HepG2 (cell line): ENCODE data around the gene RASA3. TPM values are rescaled to one million over a fixed set of nuclear protein-coding genes. Genes with fewer than 3 reads are reported as not detected.

Experiments used
- ATAC-seq: fragments of 200-7000 bp; cut with Tn5 transposase; 3 replicates; pipeline ENCODE4 v1.9.1; 2020; ENCODE audit warnings: mild to moderate bottlenecking, moderate library complexity
- BruUV-seq: library from RNA; stranded (reverse); fragments of 400-500 nt; replicated peaks from 2 replicates; lab custom pipeline; 2021; lab: Mats Ljungman, UMichigan
- CTCF ChIA-PET: fragments of 300-600 bp; formaldehyde crosslinking; extraction: SDS; loops from one replicate; lab custom pipeline; 2021; ENCODE audit warnings: low total read pairs, inconsistent platforms, low intra/inter-chr PET ratio; lab: Yijun Ruan, JAX
- POLR2A ChIA-PET: fragments of 350-600 bp; sonication (Branson Sonifier 250); formaldehyde crosslinking; loops from one replicate; lab custom pipeline; 2020; ENCODE audit warnings: antibody characterized with exemption, inconsistent platforms; lab: Yijun Ruan, JAX
- DNase-seq: peaks from one replicate; pipeline ENCODE4 v3.0.0-alpha.2; 2015; ENCODE audit warnings: low spot score
- FAIRE-seq: peaks from 3 replicates; lab custom pipeline; 2011; peaks lifted over from hg19 to GRCh38; lab: Jason Lieb, UNC
- H2AFZ ChIP-seq: one replicate; pipeline ENCODE4 v1.6.1; 2011; ENCODE audit warnings: low read length, inconsistent platforms
- H3K27ac ChIP-seq: fragments of 300-600 bp; 3 replicates; pipeline ENCODE4 v1.8.0; 2011; ENCODE audit warnings: mixed run types, mild to moderate bottlenecking, mixed read lengths, low read length, inconsistent platforms; ENCODE audit not compliant: insufficient read depth; ENCODE audit errors: extremely low read length
- H3K27me3 ChIP-seq, 2 experiments: fragments of 200-600 bp in 1 of 2; 2 replicates in 1 of 2; 3 replicates in 1 of 2; pipeline versions ENCODE4 v1.6.0 to v1.8.0; 2011; ENCODE audit warnings: low read length in 2 of 2, mild to moderate bottlenecking in 2 of 2, moderate library complexity in 2 of 2, inconsistent platforms in 1 of 2; ENCODE audit not compliant: insufficient read depth in 2 of 2, control insufficient read depth in 1 of 2
- H3K36me3 ChIP-seq, 2 experiments: fragments of 200-600 bp in 1 of 2; replicated peaks in 1 of 2; 2 replicates in 1 of 2; 3 replicates in 1 of 2; pipeline versions ENCODE4 v1.5.1 to v1.8.0; 2011; ENCODE audit warnings: low read length in 2 of 2, inconsistent platforms in 1 of 2; ENCODE audit not compliant: insufficient read depth in 2 of 2, control insufficient read depth in 1 of 2
- H3K4me1 ChIP-seq: 2 replicates; pipeline ENCODE4 v1.5.1; 2012; ENCODE audit warnings: low read length, inconsistent platforms; ENCODE audit not compliant: insufficient read depth
- H3K4me2 ChIP-seq: 2 replicates; pipeline ENCODE4 v1.6.0; 2011; ENCODE audit warnings: low read depth, low read length, inconsistent platforms
- H3K4me3 ChIP-seq, 3 experiments: fragments of 200-600 bp in 1 of 3; sonication (generic), shearing (Covaris generic) in 1 of 3; replicated peaks in 1 of 3; 2 replicates each; pipeline ENCODE4 v1.5.1; 2011 to 2016; ENCODE audit warnings: low read length in 3 of 3, inconsistent platforms in 2 of 3, low read depth in 2 of 3, mild to moderate bottlenecking in 2 of 3, control low read depth in 1 of 3, mixed read lengths in 1 of 3; ENCODE audit not compliant: insufficient read depth in 1 of 3
- H3K79me2 ChIP-seq: one replicate; pipeline ENCODE4 v1.6.1; 2011; ENCODE audit warnings: low read length, inconsistent platforms; ENCODE audit not compliant: insufficient read depth
- H3K9ac ChIP-seq: 2 replicates; pipeline ENCODE4 v1.6.0; 2011; ENCODE audit warnings: mild to moderate bottlenecking, low read depth, low read length, inconsistent platforms; ENCODE audit not compliant: insufficient read depth
- H3K9me3 ChIP-seq: 2 replicates; pipeline ENCODE4 v1.5.1; 2012; ENCODE audit warnings: mild to moderate bottlenecking, low read length
- H4K20me1 ChIP-seq: 2 replicates; pipeline ENCODE4 v1.6.0; 2011; ENCODE audit warnings: inconsistent platforms, mild to moderate bottlenecking, low read length, moderate library complexity; ENCODE audit not compliant: insufficient read depth
- ARHGAP35 ChIP-seq: sonication (generic); formaldehyde crosslinking; IDR thresholded peaks from 2 replicates; pipeline ENCODE4 v1.9.0; 2022; ENCODE audit warnings: mild to moderate bottlenecking, inconsistent platforms, moderate library complexity, missing genetic modification reagents, borderline replicate concordance
- ARNT2 ChIP-seq: sonication (generic); formaldehyde crosslinking; IDR thresholded peaks from 2 replicates; pipeline ENCODE4 v1.8.0; 2022; ENCODE audit warnings: mild to moderate bottlenecking, low read depth, missing genetic modification reagents, moderate library complexity
- HES4 ChIP-seq: sonication (generic); formaldehyde crosslinking; IDR thresholded peaks from 2 replicates; pipeline ENCODE4 v1.9.0; 2021; ENCODE audit warnings: mild to moderate bottlenecking, missing genetic modification reagents, borderline replicate concordance
- MXD4 ChIP-seq: IDR thresholded peaks from 2 replicates; pipeline ENCODE4 v1.6.1; 2016; ENCODE audit warnings: mild to moderate bottlenecking, missing biosample characterization, missing genetic modification reagents
- RXRB ChIP-seq: IDR thresholded peaks from 2 replicates; pipeline ENCODE4 v1.6.1; 2016; ENCODE audit warnings: borderline replicate concordance, missing genetic modification reagents, missing compliant biosample characterization
- SOX6 ChIP-seq, 2 experiments: fragments of 450-650 bp in 1 of 2; sonication (generic) in 1 of 2; formaldehyde crosslinking in 1 of 2; IDR thresholded peaks; 2 replicates each; pipeline versions ENCODE4 v1.4.0 to v1.6.1; 2017 to 2020; ENCODE audit warnings: antibody characterized with exemption in 1 of 2, mild to moderate bottlenecking in 1 of 2, missing genetic modification reagents in 1 of 2
- SP140L ChIP-seq: sonication (generic); formaldehyde crosslinking; IDR thresholded peaks from 2 replicates; pipeline ENCODE4 v1.4.0; 2020; ENCODE audit warnings: missing genetic modification reagents, borderline replicate concordance
- WGBS: methylation state at CpG from one replicate; pipeline ENCODE4 v1.1.6; 2017; ENCODE audit warnings: low lambda C conversion rate; 5-methylcytosine and 5-hydroxymethylcytosine counted together
- in situ Hi-C: cut with HindIII; loops from 2 replicates; pipeline ENCODE4 v1.10.0; 2017; ENCODE audit warnings: low pct_unique_long_range_greater_than_20kb; ENCODE audit not compliant: extremely low pct_ligation_motif_present
- intact Hi-C: fragments of 100-400 bp; cut with micrococcal nuclease; formaldehyde crosslinking; loops from one replicate; pipeline ENCODE4 v1.10.0; 2022; ENCODE audit not compliant: unreplicated experiment
- polyA plus RNA-seq, 8 experiments: library from polyadenylated mRNA; depleted of rRNA in 3 of 8; stranded (reverse) in 7 of 8; unstranded in 1 of 8; fragments of >200 nt; fragmentation: Illumina TruSeq in 4 of 8; extraction: Trizol in 4 of 8; gene quantifications; 2 replicates each; pipeline versions ENCODE4 v1.2.1 to v1.2.3, GENCODE V29; 2011 to 2016; ENCODE audit warnings: low read depth in 4 of 8, missing spikeins in 1 of 8, mixed read lengths in 1 of 8; ENCODE audit not compliant: insufficient read depth in 1 of 8
- total RNA-seq, 5 experiments: library from RNA; depleted of rRNA; stranded (reverse); fragments of >200 nt; fragmentation: Illumina TruSeq; extraction: Trizol; gene quantifications; 2 replicates each; pipeline ENCODE4 v1.2.3, GENCODE V29; 2016; ENCODE audit warnings: low read depth in 1 of 5
- TF ChIP-seq, protein P1 (sequence below): fragments of 450-650 bp; IDR thresholded peaks from 2 replicates; pipeline ENCODE4 v1.6.1; 2016
- TF ChIP-seq, protein P2 (sequence below): sonication (generic); formaldehyde crosslinking; IDR thresholded peaks from 2 replicates; pipeline ENCODE4 v1.8.1; 2023; ENCODE audit warnings: missing genetic modification reagents, inconsistent platforms, borderline replicate concordance
- TF ChIP-seq, protein P3 (sequence below): IDR thresholded peaks from 2 replicates; pipeline ENCODE4 v1.6.1; 2012; ENCODE audit warnings: inconsistent platforms

Gene RASA3
- total and polyA plus RNA-seq, 2 of the 13 experiments (the other 11 are each of a cell fraction or from before 2014, with no cell fraction given): 0.05 TPM; not detected in 1

DNA sequence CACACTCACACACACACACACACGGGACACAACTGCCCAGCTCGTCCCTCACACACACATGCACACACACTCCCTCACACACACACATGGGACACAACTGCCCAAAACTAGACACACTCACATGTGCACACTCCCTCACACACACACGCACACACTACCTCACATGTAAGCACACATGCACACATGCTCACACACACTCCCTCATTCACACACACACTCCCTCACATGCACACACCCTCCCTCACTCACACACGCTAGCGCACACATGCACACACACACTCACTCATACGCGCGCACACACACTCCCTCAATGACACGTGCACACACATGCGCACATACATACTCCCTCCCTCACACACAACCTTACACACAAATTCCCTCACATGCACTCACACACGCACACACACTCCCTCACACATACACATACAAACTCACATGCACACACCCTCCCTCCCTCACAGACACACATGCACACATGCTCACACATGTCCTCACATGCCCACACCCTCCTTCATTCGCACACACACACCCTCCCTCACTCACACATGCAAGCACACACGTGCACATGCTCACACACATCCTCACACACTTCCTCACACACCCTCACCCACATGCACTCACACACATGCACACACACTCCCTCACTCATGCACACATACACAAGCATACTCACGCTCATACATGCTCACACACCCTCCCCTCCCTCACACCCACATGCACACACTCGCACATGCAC lies 9.0 kb upstream of the RASA3 start:
- intact Hi-C loops (no loop called here), in situ Hi-C loops (loop anchor here (5.0 kb wide), 1 partner anchor 86 kb away; no protein-coding TSS in a partner anchor)
- Histone ChIP-seq H3K36me3 (no peaks in the 10 kb centered on the region), H2AFZ (no peak overlapping the region), H3K4me2 (no peak overlapping the region), H4K20me1 (no peaks in the 10 kb centered on the region), H3K27me3 (peaks cover 8 to 24% of the 10 kb centered on the region in 2 experiments; a peak in 4 of 5 replicates), H3K27ac (no peak overlapping the region), H3K79me2 (no peaks in the 10 kb centered on the region), H3K4me3 (no peak overlapping the region), H3K4me1 (no peaks in the 10 kb centered on the region), H3K9me3 (no peaks in the 10 kb centered on the region)
- BruUV-seq: no TSS peak
- ChIA-PET POLR2A (no interaction called here), CTCF (no interaction called here)
- 33% methylated on average over 15 of the region's 15 CpGs for WGBS
- DNase-seq (no peak), ATAC-seq (no peak)
- TF ChIP-seq, protein P1, sequence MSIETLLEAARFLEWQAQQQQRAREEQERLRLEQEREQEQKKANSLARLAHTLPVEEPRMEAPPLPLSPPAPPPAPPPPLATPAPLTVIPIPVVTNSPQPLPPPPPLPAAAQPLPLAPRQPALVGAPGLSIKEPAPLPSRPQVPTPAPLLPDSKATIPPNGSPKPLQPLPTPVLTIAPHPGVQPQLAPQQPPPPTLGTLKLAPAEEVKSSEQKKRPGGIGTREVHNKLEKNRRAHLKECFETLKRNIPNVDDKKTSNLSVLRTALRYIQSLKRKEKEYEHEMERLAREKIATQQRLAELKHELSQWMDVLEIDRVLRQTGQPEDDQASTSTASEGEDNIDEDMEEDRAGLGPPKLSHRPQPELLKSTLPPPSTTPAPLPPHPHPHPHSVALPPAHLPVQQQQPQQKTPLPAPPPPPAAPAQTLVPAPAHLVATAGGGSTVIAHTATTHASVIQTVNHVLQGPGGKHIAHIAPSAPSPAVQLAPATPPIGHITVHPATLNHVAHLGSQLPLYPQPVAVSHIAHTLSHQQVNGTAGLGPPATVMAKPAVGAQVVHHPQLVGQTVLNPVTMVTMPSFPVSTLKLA: peak; percentile 94
- TF ChIP-seq SOX6 (IDR thresholded peaks at IDR 0.05): 0 out of 2 replicates have a peak, but pooled peaks have one; percentile 8
- no peak for TF ChIP-seq SOX6 (CRISPR knock-in tag; IDR thresholded peaks at IDR 0.05)
- TF ChIP-seq ARNT2: no peak
- TF ChIP-seq, all 625 proteins: peak for 2
- H3K9ac ChIP-seq: no peak overlapping the region
- no peak for FAIRE-seq

DNA sequence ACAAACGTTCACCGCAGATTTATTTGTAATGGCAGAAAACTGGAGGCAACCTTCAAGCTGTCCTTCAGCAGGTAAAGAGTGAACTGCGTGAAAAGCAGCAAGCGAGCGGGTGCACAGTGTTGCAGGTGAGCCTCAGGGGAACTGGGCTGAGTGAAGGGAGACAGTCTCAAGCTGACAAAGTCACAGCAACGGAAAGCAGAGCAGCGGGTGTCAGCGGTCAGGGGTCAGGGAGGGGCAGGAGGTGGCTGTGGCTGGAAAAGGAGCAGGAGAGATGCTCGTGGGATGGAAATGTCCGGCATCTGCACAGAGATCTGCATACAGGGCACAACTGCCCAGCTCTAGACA lies 8.5 kb upstream of the RASA3 start:
- DNase-seq: no peak
- POLR2A ChIA-PET: no interaction called here
- Histone ChIP-seq H2AFZ (no peak overlapping the region), H3K9ac (no peak overlapping the region), H4K20me1 (no peaks in the 10 kb centered on the region), H3K4me3 (no peak overlapping the region), H3K27me3 (peaks cover 5 to 22% of the 10 kb centered on the region in 2 experiments; a peak in 4 of 5 replicates), H3K79me2 (no peaks in the 10 kb centered on the region), H3K27ac (no peak overlapping the region), H3K4me1 (no peaks in the 10 kb centered on the region), H3K4me2 (no peak overlapping the region), H3K9me3 (no peaks in the 10 kb centered on the region), H3K36me3 (no peaks in the 10 kb centered on the region)
- FAIRE-seq: no peak
- in situ Hi-C loops: loop anchor here (5.0 kb wide), 1 partner anchor 86 kb away; no protein-coding TSS in a partner anchor
- CTCF ChIA-PET: no interaction called here
- intact Hi-C loops: no loop called here
- BruUV-seq: no TSS peak
- 36% methylated on average over 9 of the region's 10 CpGs for WGBS
- ATAC-seq: no peak
- TF ChIP-seq RXRB (CRISPR knock-in tag): no peak
- TF ChIP-seq MXD4: no peak
- no peak for TF ChIP-seq HES4 (CRISPR knock-in tag)
- TF ChIP-seq, protein P2, sequence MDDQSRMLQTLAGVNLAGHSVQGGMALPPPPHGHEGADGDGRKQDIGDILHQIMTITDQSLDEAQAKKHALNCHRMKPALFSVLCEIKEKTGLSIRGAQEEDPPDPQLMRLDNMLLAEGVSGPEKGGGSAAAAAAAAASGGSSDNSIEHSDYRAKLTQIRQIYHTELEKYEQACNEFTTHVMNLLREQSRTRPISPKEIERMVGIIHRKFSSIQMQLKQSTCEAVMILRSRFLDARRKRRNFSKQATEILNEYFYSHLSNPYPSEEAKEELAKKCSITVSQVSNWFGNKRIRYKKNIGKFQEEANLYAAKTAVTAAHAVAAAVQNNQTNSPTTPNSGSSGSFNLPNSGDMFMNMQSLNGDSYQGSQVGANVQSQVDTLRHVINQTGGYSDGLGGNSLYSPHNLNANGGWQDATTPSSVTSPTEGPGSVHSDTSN: no peak
- TF ChIP-seq SP140L (CRISPR knock-in tag): no peak
- no peak for TF ChIP-seq ARHGAP35 (CRISPR knock-in tag)
- TF ChIP-seq, protein P3, sequence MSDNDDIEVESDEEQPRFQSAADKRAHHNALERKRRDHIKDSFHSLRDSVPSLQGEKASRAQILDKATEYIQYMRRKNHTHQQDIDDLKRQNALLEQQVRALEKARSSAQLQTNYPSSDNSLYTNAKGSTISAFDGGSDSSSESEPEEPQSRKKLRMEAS: no peak
